GM19035 (cell line): ENCODE data around the gene ATP8A2.

Experiments used
- ATAC-seq: cut with Tn5 transposase; IDR thresholded peaks from one replicate; pipeline ENCODE4 v1.9.1; 2021; ENCODE audit not compliant: unreplicated experiment

ATP8A2 gene

GRCh38 chr13:25616674-25617073, 244.9 kb downstream of the ATP8A2 start:
- no peak for ATAC-seq

- ATAC-seq = no peak
Observed at GRCh38 chr13:25619897-25620296, 248.1 kb downstream of the ATP8A2 start.

GRCh38 chr13:25625414-25625813, 253.6 kb downstream of the ATP8A2 start:
- ATAC-seq = no peak

GRCh38 chr13:25630329-25630900, 258.6 kb downstream of the ATP8A2 start:
- no peak for ATAC-seq

GRCh38 chr13:25632166-25632888, 260.6 kb downstream of the ATP8A2 start:
- no peak for ATAC-seq

- no peak for ATAC-seq
Observed at GRCh38 chr13:25633093-25633492, 261.3 kb downstream of the ATP8A2 start.

GRCh38 chr13:25645681-25646080, 273.9 kb downstream of the ATP8A2 start:
- no peak for ATAC-seq

GRCh38 chr13:25649001-25649633, 277.3 kb downstream of the ATP8A2 start:
- ATAC-seq = no peak

GRCh38 chr13:25652764-25653163, 281.0 kb downstream of the ATP8A2 start:
- ATAC-seq = no peak

GRCh38 chr13:25654322-25654721, 282.5 kb downstream of the ATP8A2 start:
- ATAC-seq = no peak

- ATAC-seq = no peak
Observed at GRCh38 chr13:25657157-25657556, 285.4 kb downstream of the ATP8A2 start.

- ATAC-seq = no peak
Observed at GRCh38 chr13:25659091-25659795, 287.5 kb downstream of the ATP8A2 start.

GRCh38 chr13:25660996-25661395, 289.2 kb downstream of the ATP8A2 start:
- ATAC-seq = no peak

- ATAC-seq = no peak
Observed at GRCh38 chr13:25662516-25662915, 290.7 kb downstream of the ATP8A2 start.

- no peak for ATAC-seq
Observed at GRCh38 chr13:25668345-25668744, 296.6 kb downstream of the ATP8A2 start.

- no peak for ATAC-seq
Observed at GRCh38 chr13:25673711-25674110, 301.9 kb downstream of the ATP8A2 start.

GRCh38 chr13:25674371-25674770, 302.6 kb downstream of the ATP8A2 start:
- ATAC-seq = no peak

- ATAC-seq = no peak
Observed at GRCh38 chr13:25675060-25675459, 303.3 kb downstream of the ATP8A2 start.

GRCh38 chr13:25677956-25678355, 306.2 kb downstream of the ATP8A2 start:
- ATAC-seq = no peak

- ATAC-seq = no peak
Observed at GRCh38 chr13:25678398-25678797, 306.6 kb downstream of the ATP8A2 start.

- ATAC-seq = no peak
Observed at GRCh38 chr13:25679159-25679558, 307.4 kb downstream of the ATP8A2 start.

- ATAC-seq = no peak
Observed at GRCh38 chr13:25679936-25680335, 308.2 kb downstream of the ATP8A2 start.
